ENCODE data around the gene PTGER3. TPM values are rescaled to one million over a fixed set of nuclear protein-coding genes. Genes with fewer than 3 reads are reported as not detected.

Gene PTGER3
- total RNA-seq (ENCODE audit: low replicate concordance), result 1.5 and 11.7 TPM in 2 replicates

DNA sequence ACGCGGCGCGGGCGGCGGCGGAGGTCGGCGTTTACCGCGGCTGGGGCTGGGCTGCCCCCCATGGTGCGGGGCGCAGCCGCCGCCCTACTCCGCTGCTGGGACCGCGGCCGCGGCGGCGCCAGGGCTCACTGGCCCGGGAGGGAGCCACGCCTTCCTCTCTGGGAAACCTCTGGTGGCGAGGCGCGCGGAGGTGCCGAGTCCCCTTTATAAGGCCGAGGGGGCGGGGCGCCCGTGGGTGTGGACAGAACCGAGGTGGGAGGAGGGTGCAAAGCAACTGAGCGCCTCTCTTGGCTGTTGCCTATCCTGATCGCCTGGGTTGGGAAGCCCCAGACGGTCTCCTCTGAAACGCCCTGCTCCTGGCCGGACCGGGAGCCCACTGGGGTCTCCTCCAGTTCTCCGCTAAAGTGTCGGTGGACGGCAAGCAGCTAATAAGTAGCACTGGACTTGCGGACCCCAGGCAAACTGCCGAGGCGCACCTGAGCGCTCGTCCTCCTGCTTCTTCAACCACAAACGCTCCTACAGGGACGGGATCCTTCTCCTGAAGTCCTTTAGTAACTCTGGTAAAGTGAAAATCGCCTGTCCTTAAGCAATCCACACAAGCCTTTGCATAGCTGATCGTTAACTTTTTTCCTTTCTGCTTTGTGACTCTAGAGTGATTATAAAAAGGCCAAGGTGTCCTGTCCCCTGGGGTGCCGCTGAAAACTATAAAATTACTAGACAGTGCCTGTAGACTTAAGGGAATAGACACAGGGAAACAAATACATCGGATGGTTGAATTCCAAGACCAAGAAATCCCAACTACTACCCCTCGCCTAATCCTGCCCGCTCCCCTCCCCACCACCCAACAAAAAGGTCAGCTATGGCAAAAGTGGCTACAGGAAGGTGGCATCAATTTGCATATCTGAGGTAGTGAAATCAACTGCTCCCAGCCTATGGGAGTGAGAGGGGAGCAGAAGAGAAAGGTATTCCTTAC is at the start of gene PTGER3:
Gene PTGER3 (minus strand): TSS at position 182 of the 973 bp plus-strand sequence. CDS start 239 bp downstream, outside the sequence.
- TF ChIP-seq, protein P1, sequence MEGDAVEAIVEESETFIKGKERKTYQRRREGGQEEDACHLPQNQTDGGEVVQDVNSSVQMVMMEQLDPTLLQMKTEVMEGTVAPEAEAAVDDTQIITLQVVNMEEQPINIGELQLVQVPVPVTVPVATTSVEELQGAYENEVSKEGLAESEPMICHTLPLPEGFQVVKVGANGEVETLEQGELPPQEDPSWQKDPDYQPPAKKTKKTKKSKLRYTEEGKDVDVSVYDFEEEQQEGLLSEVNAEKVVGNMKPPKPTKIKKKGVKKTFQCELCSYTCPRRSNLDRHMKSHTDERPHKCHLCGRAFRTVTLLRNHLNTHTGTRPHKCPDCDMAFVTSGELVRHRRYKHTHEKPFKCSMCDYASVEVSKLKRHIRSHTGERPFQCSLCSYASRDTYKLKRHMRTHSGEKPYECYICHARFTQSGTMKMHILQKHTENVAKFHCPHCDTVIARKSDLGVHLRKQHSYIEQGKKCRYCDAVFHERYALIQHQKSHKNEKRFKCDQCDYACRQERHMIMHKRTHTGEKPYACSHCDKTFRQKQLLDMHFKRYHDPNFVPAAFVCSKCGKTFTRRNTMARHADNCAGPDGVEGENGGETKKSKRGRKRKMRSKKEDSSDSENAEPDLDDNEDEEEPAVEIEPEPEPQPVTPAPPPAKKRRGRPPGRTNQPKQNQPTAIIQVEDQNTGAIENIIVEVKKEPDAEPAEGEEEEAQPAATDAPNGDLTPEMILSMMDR (IDR thresholded peaks at IDR 0.05; ENCODE audit: insufficient read depth, low read length), result no peak
- H3K4me3 ChIP-seq (ENCODE audit: low read depth, low read length), result peak within 1 kb of the TSS; percentile 60
- DNase-seq (ENCODE audit: low read depth), result no peak

DNA sequence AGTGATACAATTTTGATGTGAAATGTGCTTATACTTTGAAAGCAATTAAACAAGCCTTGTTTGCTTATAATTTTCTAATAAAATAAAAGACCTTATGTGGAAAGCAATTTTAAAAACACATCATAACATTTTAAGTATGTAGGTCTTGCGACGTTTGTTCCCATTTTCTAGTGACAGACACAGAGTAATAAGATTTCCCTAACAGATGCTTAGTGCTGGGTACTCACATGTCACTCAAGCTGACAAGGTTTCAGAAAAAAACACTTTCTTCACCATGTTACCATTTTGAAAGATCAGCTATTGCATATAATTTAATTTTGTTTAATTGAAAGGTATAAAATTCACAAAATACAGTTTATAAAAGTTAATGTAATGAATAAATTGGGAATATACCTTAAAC is 47.3 kb upstream of the PTGER3 start:
- no peak overlapping the region for H3K4me3 ChIP-seq (ENCODE audit: low read depth, low read length)
- TF ChIP-seq, protein P1 (IDR thresholded peaks at IDR 0.05; ENCODE audit: insufficient read depth, low read length), result no peak
- no peak for DNase-seq (ENCODE audit: low read depth)

DNA sequence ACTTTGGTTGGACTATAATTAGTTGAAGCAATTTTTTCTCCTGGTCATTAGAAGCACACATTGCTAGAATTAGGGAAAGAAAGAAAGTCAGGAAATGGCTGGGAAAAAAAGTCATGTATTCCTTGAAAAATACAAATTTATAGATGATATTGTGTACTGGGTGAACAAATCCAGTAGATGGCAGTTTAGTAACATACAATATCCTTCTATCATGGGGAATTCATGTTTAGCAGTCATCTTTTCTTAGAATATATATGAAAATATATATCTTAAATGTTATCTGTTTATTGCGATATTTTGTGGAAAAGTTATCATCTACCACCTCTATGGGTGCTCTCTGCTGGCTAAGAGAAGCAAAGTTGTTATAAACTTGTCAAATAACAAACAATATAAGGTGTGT is 46.3 kb upstream of the PTGER3 start:
- TF ChIP-seq, protein P1 (IDR thresholded peaks at IDR 0.05; ENCODE audit: insufficient read depth, low read length), result peak; percentile 59
- peak; percentile 61 for DNase-seq (ENCODE audit: low read depth)

DNA sequence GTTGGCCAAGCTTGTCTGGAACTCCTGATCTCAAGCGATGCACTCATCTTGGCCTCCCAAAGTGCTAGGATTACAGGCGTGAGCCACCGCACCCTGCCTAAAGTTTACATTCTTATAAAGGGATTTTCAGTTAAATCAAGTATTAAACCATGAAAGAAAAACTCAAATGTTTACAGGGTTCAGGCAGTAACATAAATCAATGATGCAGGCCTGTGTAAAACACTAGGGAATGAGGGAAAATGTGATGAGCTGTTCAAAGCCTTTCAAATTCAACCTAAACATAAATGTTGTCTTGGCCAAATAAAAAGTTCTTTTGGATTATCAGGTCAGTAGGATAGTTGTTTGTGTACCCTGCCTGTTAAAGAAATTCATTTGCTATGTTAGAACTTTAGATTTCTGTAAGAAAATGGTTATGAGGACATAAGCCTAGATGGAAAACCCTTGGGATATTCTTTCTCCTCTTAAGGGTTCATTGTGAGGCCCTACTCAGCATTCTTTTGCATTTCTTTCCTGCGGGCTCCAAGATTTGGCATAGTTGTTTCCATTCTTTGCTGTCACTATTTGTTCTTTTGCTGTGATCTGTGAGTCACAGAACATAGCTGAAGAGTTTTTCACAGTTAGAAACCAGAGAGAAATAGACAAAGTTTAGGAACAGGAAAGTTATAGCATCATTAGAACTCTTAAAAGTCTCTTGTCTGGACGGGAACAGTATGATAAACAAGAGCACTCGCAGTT is 42.1 kb upstream of the PTGER3 start:
- peak; percentile 91 for DNase-seq (ENCODE audit: low read depth)
- TF ChIP-seq, protein P1 (IDR thresholded peaks at IDR 0.05; ENCODE audit: insufficient read depth, low read length), result no peak
- H3K4me3 ChIP-seq (ENCODE audit: low read depth, low read length), result no peak overlapping the region

More for the DNA sequence above, 46.3 kb upstream of the PTGER3 start:
- H3K4me3 ChIP-seq (ENCODE audit: low read depth, low read length), result no peak overlapping the region

DNA sequence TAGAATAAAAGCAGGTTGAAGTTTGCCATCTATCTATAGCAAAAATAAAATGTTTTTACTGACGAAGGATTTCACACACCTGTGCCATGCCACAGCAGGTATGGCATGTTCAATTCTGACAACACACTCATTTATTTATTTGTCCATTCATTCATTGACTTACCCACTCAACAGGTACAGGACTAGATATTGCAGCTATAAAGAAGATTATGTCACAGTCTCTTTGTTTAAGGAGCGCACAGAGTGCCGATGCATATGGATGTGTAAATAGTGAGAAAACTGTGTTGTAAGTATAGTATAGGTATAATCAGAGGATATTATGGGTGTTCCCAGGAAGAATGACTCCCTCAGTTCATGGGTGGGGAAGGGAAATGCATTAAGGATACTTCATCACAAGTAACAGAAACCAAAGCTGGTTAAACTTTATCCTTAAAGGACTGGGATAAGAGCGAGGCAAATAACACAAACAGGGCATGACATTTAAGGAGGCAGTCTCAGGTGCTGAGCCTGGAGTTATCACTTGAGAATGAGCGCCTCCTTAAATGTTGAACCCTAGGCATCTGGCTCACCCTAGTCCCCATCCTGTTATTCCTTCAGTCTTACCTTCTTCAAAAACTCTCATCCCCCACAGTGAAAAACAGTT is 41.1 kb upstream of the PTGER3 start:
- TF ChIP-seq, protein P1 (IDR thresholded peaks at IDR 0.05; ENCODE audit: insufficient read depth, low read length), result no peak
- no peak for DNase-seq (ENCODE audit: low read depth)
- H3K4me3 ChIP-seq (ENCODE audit: low read depth, low read length), result no peak overlapping the region

DNA sequence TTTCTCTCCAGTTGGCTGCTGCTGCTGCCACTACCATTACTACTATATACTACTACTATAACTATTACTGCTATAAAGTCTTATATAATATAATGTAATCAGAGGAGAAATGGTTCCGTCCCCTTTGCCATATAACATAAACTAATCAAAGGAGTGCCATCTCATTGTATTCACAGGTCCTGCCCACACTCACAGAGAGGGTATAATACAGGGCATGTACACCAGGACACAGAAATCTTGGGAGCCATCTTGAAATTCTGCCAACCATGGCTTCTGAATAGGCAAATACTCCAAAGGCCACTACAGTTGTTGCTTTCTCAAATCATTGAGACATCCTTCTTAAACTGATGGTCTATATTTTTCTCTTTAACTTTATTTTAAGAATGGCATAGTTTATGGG is 40.1 kb upstream of the PTGER3 start:
- DNase-seq (ENCODE audit: low read depth), result no peak
- TF ChIP-seq, protein P1 (IDR thresholded peaks at IDR 0.05; ENCODE audit: insufficient read depth, low read length), result no peak
- H3K4me3 ChIP-seq (ENCODE audit: low read depth, low read length), result no peak overlapping the region

Data from fibroblast of the aortic adventitia (primary cell).